NCI-H2227 (cell line): ENCODE measurements around the gene TFPI.

ENCODE experiments used
- DNase-seq: peaks from one replicate; lab custom pipeline; 2025; ENCODE audit not compliant: unreplicated experiment; lab: John Stamatoyannopoulos, UW

Gene TFPI

GRCh38 chr2:187422282-187422681 is 132.0 kb downstream of the TFPI start:
- no peak for DNase-seq

GRCh38 chr2:187421519-187421918 is 132.7 kb downstream of the TFPI start:
- DNase-seq = no peak

- DNase-seq = no peak
These were observed 134.4 kb downstream of the TFPI start for GRCh38 chr2:187419808-187420207.

- DNase-seq = no peak
These were observed 138.8 kb downstream of the TFPI start for GRCh38 chr2:187415449-187415848.
